ENCODE measurements around the gene SRSF2.
A peak's percentile ranks its signal among the peaks of the same experiment; 100 is the strongest.
"Not testable (repeated sequence)": the region's sequence is repeated elsewhere in the genome, so short reads cannot be mapped to it uniquely, and the experiment has no call there.

Gene SRSF2

DNA sequence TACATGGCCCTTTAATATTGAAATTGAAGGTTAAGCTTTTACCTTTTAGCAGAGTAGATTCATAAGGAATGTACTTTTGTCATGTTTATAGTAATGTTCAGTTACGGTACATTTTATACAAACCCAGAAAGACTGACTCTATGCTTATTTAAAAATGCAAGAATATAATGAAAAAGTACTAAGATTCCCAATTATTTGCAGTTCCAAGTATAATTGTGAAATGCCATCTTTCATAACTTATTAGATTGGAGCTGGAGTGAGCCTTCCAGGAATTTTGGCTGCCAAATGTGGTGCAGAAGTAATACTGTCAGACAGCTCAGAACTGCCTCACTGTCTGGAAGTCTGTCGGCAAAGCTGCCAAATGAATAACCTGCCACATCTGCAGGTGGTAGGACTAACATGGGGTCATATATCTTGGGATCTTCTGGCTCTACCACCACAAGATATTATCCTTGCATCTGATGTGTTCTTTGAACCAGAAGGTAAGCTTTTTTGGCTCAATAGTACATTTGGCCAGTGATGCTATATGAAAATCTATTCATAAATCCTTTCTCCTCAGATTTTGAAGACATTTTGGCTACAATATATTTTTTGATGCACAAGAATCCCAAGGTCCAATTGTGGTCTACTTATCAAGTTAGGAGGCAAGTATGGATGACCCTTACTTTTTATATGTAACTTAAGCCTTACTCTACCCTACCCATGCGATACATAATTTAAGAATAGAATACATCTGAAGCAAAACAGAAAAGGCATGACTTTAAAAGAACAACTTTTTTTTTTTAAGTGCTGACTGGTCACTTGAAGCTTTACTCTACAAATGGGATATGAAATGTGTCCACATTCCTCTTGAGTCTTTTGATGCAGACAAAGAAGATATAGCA lies 4.2 kb downstream of the SRSF2 start:
- no peaks in the 10 kb centered on the region for H3K27me3 ChIP-seq (replicated peaks)
- in situ Hi-C loops (cut with HindIII; ENCODE audit: low pct_ligation_motif_present, low sequenced_read_pairs): no loop called here
- TF ChIP-seq, protein P1, sequence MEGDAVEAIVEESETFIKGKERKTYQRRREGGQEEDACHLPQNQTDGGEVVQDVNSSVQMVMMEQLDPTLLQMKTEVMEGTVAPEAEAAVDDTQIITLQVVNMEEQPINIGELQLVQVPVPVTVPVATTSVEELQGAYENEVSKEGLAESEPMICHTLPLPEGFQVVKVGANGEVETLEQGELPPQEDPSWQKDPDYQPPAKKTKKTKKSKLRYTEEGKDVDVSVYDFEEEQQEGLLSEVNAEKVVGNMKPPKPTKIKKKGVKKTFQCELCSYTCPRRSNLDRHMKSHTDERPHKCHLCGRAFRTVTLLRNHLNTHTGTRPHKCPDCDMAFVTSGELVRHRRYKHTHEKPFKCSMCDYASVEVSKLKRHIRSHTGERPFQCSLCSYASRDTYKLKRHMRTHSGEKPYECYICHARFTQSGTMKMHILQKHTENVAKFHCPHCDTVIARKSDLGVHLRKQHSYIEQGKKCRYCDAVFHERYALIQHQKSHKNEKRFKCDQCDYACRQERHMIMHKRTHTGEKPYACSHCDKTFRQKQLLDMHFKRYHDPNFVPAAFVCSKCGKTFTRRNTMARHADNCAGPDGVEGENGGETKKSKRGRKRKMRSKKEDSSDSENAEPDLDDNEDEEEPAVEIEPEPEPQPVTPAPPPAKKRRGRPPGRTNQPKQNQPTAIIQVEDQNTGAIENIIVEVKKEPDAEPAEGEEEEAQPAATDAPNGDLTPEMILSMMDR (IDR thresholded peaks at IDR 0.05; ENCODE audit: low read depth, low read length, missing control alignments): no peak
- H3K27ac ChIP-seq: no peak overlapping the region
- peaks cover 50% of the 10 kb centered on the region for H3K36me3 ChIP-seq (replicated peaks)
- H3K4me3 ChIP-seq (ENCODE audit: low read depth, low read length): peak overlapping the region; percentile 80
- DNase-seq: no peak

DNA sequence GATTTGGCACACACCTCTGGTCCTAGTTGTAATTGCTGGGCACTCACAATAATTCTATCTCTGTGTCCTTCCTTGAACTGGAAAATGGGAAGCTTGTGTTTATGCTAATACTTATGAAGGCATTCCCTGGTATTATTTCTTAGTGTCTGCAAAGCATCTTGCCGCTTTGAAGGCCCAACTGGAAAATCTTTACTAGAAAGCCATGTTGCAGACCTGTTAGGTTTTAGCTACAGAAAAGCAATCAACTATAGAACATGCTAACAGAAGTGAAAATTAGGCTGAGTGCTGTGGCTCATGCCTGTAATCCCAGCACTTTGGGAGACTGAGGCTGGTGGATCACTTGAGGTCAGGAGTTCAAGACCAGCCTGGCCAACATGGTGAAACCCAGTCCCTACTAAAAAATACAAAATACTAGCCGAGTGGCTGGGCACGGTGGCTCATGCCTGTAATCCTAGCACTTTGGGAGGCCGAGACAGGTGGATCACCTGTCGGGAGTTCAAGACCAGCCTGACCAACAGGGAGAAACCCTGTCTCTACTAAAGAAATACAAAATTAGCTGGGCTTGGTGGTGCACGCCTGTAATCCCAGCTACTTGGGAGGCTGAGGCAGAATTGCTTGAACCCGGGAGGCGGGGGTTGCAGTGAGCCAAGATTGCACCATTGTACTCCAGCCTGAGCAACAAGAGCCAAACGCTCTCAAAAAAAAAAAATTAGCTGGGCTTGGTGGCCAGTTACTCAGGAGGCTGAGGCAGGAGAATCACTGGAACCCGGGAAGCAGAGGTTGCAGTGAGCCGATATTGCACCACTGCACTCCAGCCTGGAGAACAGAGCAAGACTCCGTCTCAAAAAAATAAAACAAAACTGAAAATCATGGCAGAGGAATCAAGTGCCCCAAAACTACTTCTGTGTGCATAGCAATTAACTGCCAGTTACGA lies 5.1 kb downstream of the SRSF2 start:
- peaks cover 50% of the 10 kb centered on the region for H3K36me3 ChIP-seq (replicated peaks)
- DNase-seq; in situ Hi-C loops (cut with HindIII; ENCODE audit: low pct_ligation_motif_present, low sequenced_read_pairs): not testable (repeated sequence)

DNA sequence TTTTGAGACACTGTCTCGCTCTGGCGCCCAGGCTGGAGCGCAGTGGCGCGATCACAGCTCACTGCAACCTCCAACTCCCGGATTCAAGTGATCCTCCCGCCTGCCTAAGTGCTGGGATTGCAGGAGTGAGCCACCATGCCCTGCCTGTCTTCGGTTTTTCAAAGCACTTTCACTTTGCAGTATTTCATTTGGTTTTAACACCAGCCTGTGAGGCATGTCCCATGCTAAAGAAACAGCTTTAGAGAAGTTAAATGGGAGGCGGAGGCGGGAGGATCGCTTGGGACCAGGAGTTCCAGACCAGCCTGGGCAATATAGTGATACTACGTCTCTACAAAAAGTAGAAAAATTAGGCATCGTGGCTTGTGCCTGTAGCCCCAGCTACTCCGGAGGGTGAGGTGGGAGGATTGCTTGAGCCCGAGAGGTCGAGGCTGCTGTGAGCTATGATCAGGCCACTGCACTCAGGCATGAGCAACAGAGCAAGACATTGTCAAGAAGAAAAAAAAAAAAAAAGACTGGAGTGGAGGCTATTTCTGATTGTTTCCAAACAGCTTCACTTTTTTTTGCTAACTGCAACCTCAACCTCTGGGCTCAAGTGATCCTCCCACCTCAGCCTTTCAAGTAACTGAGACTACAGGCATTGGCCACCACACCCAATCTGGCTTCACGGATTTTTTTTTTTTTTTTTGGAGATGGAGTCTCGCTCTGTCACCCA lies 9.2 kb downstream of the SRSF2 start:
- TF ChIP-seq, protein P1 (IDR thresholded peaks at IDR 0.05; ENCODE audit: low read depth, low read length, missing control alignments): no peak
- Histone ChIP-seq H3K36me3 (replicated peaks) (peaks cover 40% of the 10 kb centered on the region), H3K27me3 (replicated peaks) (no peaks in the 10 kb centered on the region), H3K4me3 (ENCODE audit: low read depth, low read length) (peak overlapping the region; percentile 86), H3K27ac (peak overlapping the region; percentile 94)
- in situ Hi-C loops (cut with HindIII; ENCODE audit: low pct_ligation_motif_present, low sequenced_read_pairs): no loop called here
- DNase-seq: no peak

More for the DNA sequence above, 5.1 kb downstream of the SRSF2 start:
- not testable (repeated sequence) for H3K4me3 ChIP-seq (ENCODE audit: low read depth, low read length); H3K27ac ChIP-seq; H3K27me3 ChIP-seq (replicated peaks)

DNA sequence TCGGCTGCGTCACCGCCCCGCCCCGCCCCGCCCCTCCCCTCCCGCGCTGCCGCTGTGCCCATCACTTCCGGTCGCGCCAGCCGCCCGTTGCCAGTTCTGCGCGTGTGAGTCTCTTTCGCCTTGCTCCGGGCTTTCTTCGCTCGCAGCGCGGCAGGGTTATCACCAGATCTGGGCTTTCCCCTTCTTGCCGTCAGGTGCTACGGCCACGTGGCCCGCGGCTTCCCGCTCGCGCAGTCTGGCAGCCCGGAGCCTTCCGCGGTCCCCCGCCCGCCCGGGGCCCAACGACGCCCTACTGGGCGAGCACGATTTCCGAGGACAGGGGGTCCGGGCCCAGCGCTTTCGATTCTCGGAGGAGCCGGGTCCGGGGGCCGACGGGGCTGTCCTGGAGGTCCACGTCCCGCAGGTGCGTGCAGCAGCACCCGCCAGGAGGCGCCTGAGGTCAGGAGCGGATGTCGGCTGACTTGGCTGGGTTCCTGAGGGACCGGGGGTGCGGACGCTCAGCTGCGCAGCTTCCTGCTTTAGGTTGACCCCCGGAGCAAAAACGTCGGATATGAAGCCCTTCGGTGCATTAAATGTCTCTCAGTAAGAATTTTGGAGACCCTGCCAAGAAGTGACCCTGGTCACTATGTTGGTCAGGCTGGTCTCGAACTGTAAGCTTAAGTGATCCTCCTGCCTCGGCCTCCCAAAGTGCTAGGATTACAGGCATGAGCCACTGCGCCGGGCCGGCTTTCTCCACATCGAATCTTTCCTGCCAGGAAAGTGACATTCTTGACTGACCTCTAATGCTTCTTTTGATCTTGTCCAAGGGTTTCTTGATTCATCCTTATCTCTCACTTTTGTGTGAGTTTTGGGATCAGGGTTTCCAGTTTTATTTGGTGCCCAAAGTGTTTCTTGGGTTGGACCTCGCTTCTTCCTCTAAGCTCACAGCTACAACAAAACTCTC lies 10.1 kb downstream of the SRSF2 start, which contains the start of gene METTL23:
Gene METTL23 (plus strand): TSS at position 64 of the 943 bp plus-strand sequence. CDS start 2,872 bp downstream, outside the sequence.
- Histone ChIP-seq H3K27ac (peak within 1 kb of the TSS; percentile 94), H3K4me3 (ENCODE audit: low read depth, low read length) (peak within 1 kb of the TSS; percentile 86), H3K27me3 (replicated peaks) (no peaks in the 10 kb centered on the region), H3K36me3 (replicated peaks) (peaks cover 36% of the 10 kb centered on the region)
- in situ Hi-C loops (cut with HindIII; ENCODE audit: low pct_ligation_motif_present, low sequenced_read_pairs): no loop called here
- DNase-seq: no peak
- TF ChIP-seq, protein P1 (IDR thresholded peaks at IDR 0.05; ENCODE audit: low read depth, low read length, missing control alignments): peak; percentile 77

DNA sequence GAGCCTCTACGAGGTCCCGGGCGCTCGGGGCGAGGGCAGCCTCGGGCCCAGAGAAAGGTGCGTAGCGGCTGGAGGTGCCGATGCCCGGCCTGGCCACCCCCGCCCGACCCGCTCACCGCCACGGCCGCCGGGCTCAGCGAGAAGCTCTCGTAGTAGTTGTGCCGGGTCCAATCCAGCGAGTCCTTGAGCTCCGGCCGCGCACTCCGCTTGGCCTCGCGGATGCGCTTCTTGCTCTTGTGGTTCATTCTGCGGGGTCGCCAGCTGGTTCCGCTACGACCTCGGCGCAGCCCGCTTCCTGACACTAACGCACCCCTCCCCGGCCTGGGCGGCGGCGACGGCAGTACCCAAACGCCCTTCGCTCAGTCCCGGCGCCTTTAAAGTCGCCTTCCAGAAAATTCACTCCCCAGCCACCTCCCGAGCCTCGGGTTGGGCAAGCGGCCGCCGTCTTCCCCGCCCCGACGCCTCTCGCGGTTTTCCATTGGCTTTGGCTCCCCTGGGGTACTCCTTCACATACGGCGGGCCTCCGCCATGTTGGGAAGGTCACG lies 10.8 kb downstream of the SRSF2 start, which contains the start of gene JMJD6:
Gene JMJD6 (minus strand): TSS at position 376 of the 545 bp plus-strand sequence. CDS start 131 bp downstream, at position 245.
- TF ChIP-seq, protein P1 (IDR thresholded peaks at IDR 0.05; ENCODE audit: low read depth, low read length, missing control alignments): no peak
- peaks cover 38% of the 10 kb centered on the region for H3K36me3 ChIP-seq (replicated peaks)
- H3K4me3 ChIP-seq (ENCODE audit: low read depth, low read length): peak within 1 kb of the TSS; percentile 86
- H3K27me3 ChIP-seq (replicated peaks): no peaks in the 10 kb centered on the region
- in situ Hi-C loops (cut with HindIII; ENCODE audit: low pct_ligation_motif_present, low sequenced_read_pairs): no loop called here
- DNase-seq: peak; percentile 93
- H3K27ac ChIP-seq: peak within 1 kb of the TSS; percentile 94
